SK-N-MC (cell line): ENCODE data around the gene SMOC1.
A peak's percentile ranks its signal among the peaks of the same experiment; 100 is the strongest.

Experiments
- DNase-seq: peaks from one replicate; pipeline ENCODE4 v3.0.0-alpha.2; 2011; ENCODE audit warnings: low read depth, low spot score
- H3K27ac ChIP-seq: fragments of 200-600 bp; sonication (generic); 2 replicates; pipeline ENCODE4 v1.5.1; 2016; ENCODE audit warnings: mixed run types
- H3K36me3 ChIP-seq: fragments of 200-600 bp; sonication (generic); 2 replicates; pipeline ENCODE4 v1.6.1; 2017; ENCODE audit warnings: antibody characterized with exemption, low read length, mixed read lengths; ENCODE audit not compliant: insufficient read depth
- H3K4me3 ChIP-seq: fragments of 200-600 bp; sonication (generic); 2 replicates; pipeline ENCODE4 v1.5.1; 2016
- H3K9ac ChIP-seq: fragments of 200-600 bp; sonication (generic); 2 replicates; pipeline ENCODE4 v1.8.0; 2017; ENCODE audit warnings: mixed run types, mixed read lengths; ENCODE audit not compliant: insufficient read length
- H3K9me3 ChIP-seq: fragments of 200-600 bp; sonication (generic); 2 replicates; pipeline ENCODE4 v1.6.1; 2017; ENCODE audit warnings: low read depth, mild to moderate bottlenecking, antibody characterized with exemption, low read length, moderate library complexity, mixed read lengths
- EZH2 ChIP-seq: fragments of 200-600 bp; sonication (generic); IDR thresholded peaks from one replicate; pipeline ENCODE4 v1.6.1; 2017; ENCODE audit warnings: antibody characterized with exemption
- FOXP2 ChIP-seq: optimal IDR thresholded peaks from 2 replicates; pipeline ENCODE3; 2011; ENCODE audit warnings: mild to moderate bottlenecking, moderate library complexity; ENCODE audit not compliant: insufficient read depth; ENCODE audit errors: extremely low read length, control extremely low read depth
- POLR2AphosphoS5 ChIP-seq: IDR thresholded peaks from 2 replicates; pipeline ENCODE4 v1.6.1; 2012; ENCODE audit warnings: mild to moderate bottlenecking, low read depth, low read length, borderline replicate concordance

The SMOC1 gene, protein sequence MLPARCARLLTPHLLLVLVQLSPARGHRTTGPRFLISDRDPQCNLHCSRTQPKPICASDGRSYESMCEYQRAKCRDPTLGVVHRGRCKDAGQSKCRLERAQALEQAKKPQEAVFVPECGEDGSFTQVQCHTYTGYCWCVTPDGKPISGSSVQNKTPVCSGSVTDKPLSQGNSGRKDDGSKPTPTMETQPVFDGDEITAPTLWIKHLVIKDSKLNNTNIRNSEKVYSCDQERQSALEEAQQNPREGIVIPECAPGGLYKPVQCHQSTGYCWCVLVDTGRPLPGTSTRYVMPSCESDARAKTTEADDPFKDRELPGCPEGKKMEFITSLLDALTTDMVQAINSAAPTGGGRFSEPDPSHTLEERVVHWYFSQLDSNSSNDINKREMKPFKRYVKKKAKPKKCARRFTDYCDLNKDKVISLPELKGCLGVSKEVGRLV

DNA sequence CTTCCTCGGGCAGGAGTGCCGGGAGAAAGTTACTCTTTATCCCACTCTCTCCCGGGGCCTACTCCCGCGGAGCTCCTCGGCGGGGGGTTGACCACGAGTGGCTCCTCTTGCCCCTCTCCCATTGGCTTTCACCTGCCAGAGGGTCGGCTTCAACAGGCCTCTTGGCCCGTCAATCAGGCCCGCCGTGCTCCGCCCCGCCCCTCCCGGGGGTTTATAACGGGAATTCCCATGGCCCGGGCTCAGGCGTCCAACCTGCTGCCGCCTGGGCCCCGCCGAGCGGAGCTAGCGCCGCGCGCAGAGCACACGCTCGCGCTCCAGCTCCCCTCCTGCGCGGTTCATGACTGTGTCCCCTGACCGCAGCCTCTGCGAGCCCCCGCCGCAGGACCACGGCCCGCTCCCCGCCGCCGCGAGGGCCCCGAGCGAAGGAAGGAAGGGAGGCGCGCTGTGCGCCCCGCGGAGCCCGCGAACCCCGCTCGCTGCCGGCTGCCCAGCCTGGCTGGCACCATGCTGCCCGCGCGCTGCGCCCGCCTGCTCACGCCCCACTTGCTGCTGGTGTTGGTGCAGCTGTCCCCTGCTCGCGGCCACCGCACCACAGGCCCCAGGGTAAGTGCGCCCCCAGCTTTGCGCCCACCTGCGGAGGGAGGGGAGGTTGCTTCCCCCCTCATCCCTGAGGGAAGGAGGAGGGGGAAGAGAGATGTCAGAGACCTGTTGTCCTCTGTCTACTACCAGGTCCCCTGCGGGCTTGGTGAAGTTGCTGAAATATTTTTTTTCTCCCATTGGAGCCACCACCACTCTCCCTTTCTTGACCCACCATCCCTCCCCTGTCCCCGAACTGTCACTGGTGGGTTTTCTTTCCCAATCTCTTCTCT is at the start of gene SMOC1:
TSS of gene SMOC1 (plus strand) at position 242 of the 869 bp plus-strand sequence. CDS start at position 505, 263 bp downstream.
- peak within 1 kb of the TSS; percentile 47 for H3K4me3 ChIP-seq
- DNase-seq = no peak

DNA sequence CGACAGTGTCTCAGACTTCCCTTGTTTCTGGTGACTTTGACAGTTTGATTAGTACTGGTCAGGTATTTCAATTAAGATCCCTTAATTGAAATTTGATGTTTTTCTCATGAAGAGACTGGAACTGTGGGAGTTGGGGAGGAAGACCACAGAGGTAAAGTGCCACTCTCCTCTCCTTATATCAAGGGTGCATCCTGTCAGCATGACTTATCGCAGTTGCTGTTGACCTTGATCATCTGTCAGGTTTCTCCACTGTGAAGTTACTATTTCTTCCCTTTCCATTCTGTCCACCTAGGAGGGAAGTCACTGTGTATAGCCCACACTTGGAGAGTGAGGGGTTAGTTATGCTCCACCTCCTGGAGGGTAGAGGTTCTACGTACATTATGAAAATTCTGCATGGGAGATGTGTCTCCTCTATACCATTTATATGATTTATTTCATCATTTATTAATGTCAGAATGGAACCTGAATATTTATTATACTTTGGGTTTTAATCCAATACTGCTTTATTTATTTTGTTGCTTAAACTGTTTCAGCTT is 40.3 kb upstream of the SMOC1 start:
- TF ChIP-seq EZH2 (no peak), POLR2AphosphoS5 (no peak), FOXP2 (no peak)
- H3K36me3 ChIP-seq = no peaks in the 10 kb centered on the region
- DNase-seq = no peak
- no peak overlapping the region for H3K27ac ChIP-seq
- no peaks in the 10 kb centered on the region for H3K9me3 ChIP-seq
- no peak overlapping the region for H3K9ac ChIP-seq
- H3K4me3 ChIP-seq = no peak overlapping the region

More for the DNA sequence above, at the start of gene SMOC1:
- no peak within 1 kb of the TSS for H3K9ac ChIP-seq
- no peaks in the 10 kb centered on the region for H3K36me3 ChIP-seq
- H3K27ac ChIP-seq = no peak within 1 kb of the TSS
- TF ChIP-seq POLR2AphosphoS5 (no peak), EZH2 (no peak), FOXP2 (no peak)
- H3K9me3 ChIP-seq = no peaks in the 10 kb centered on the region

DNA sequence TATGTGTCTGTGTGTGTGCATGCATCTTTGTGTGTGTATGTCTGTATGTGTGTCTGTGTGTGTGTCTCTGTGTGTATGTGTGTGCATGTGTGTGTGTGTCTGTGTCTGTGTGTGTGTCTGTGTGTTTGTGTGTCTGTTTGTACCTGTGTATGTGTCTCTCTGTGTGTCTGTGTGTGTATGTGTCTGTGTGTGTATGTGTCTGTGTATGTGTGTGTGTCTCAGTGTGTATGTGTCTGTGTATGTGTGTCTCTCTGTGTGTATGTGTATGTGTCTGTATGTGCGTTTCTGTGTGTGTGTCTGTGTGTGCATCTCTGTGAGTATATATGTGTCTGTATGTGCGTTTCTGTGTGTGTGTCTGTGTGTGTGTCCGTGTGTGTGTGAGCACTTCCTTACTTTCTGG is 39.6 kb upstream of the SMOC1 start:
- Histone ChIP-seq H3K9me3 (no peaks in the 10 kb centered on the region), H3K9ac (no peak overlapping the region), H3K27ac (no peak overlapping the region), H3K4me3 (no peak overlapping the region), H3K36me3 (no peaks in the 10 kb centered on the region)
- TF ChIP-seq EZH2 = no peak
- no peak for TF ChIP-seq FOXP2
- TF ChIP-seq POLR2AphosphoS5 = no peak
- DNase-seq = no peak

DNA sequence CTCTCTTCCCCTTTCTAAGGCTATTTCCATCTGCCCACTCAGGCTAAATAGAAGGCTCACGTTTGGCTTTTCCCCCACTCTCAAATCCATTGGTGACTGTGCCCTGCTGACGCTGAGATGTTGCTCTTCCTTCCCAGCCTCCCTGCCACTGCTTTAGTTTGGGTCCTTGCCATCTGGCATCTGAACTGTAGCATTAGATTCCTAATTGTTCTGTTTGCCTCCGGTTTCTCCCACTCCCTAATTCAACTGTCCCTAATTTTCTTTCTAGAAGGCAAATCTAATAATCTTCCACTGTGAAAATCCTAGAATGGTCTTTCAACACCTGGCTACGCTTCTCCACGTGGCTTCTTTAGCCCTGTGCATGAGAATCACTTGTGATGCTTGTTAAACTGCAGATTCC is 37.6 kb upstream of the SMOC1 start:
- TF ChIP-seq FOXP2 (no peak), POLR2AphosphoS5 (no peak), EZH2 (no peak)
- H3K9ac ChIP-seq = no peak overlapping the region

DNA sequence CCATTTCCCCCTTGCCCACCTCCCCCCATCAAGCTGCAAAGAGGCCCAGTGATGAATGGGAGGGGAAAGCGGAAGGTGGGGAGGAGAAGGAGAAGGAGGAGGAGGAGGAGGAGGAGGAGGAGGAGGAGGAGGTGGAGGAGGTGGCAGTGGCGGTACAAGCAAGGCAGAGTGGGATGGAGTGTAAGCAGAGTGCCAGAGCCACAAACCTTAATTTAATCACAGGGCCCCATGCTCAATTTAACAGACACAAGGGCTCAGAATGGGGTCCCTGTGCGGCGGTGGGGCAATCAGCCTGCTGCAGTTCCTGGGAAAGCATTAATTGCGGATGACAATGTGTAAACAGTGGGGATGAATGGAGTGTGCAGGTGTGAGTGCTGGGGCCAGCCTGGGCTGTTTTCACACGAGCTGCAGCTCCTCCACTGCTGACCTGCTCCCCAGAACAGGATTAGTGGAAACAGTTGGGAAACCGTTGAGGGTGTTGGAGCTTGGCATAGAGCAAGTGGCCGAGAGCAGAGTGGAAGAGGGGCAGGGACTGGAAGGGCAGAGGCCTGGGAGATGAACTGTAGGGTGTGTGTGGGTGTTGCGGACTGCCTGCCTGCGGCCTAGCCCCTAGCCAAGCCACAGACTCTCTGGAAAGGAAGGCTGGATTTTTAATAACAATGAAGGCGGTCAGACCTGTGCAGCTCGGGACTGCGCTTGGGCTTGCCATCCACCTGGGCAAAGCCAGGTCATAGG is 36.4 kb upstream of the SMOC1 start:
- Histone ChIP-seq H3K27ac (no peak overlapping the region), H3K9me3 (no peaks in the 10 kb centered on the region), H3K9ac (no peak overlapping the region), H3K36me3 (no peaks in the 10 kb centered on the region), H3K4me3 (no peak overlapping the region)
- DNase-seq = no peak
- TF ChIP-seq POLR2AphosphoS5 (no peak), FOXP2 (no peak), EZH2 (no peak)

More for the DNA sequence above, 37.6 kb upstream of the SMOC1 start:
- Histone ChIP-seq H3K9me3 (no peaks in the 10 kb centered on the region), H3K4me3 (no peak overlapping the region), H3K27ac (no peak overlapping the region), H3K36me3 (no peaks in the 10 kb centered on the region)
- no peak for DNase-seq

DNA sequence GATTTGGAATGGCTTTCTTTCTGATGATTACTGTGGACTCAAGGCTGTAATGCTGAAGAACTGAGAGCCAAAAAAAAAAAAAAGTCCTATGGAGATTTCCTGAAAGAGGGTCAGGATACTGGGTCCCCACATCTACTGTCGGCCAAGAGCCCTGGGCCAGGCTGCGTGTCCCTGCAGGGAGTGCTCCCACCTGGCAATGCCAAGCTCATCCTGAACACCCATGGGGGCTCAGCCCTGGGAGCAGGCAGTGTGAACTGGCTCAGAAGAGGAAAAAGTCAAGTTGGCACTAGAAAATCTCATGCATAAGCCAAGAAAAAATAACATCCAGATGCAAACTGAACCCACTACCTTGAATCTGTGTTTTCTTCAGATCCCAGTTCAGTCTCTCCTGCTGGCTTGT is 35.0 kb upstream of the SMOC1 start:
- no peak for DNase-seq
- no peak overlapping the region for H3K27ac ChIP-seq
- no peaks in the 10 kb centered on the region for H3K9me3 ChIP-seq
- no peak for TF ChIP-seq EZH2
- no peak for TF ChIP-seq FOXP2
- TF ChIP-seq POLR2AphosphoS5 = no peak
- H3K4me3 ChIP-seq = no peak overlapping the region
- no peak overlapping the region for H3K9ac ChIP-seq
- no peaks in the 10 kb centered on the region for H3K36me3 ChIP-seq

DNA sequence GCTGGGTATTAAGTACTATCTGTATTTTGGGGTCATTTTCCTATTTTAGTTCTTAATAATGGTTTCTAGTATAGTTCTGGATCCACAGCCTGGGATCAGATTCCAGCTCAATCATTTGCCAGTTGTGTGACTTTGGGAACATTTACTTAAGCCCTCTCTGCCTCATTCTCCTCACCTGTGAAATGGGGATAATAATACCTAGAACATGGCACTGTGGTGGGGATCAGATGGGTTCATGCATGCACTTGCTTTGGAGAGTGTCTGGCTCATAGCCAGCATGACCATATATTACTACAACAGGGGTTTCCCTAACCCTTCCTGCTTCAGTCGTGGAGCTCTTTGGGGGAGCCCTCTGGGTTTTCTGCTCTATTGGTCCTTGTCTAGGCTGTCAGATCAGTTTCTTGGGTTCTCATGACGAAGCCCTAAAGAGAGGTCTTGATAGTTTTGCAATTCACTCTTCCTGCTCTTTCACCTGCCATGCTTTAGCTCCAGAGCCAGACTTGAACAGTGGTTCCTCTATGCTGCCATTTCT is 34.1 kb upstream of the SMOC1 start:
- Histone ChIP-seq H3K9me3 (no peaks in the 10 kb centered on the region), H3K9ac (no peak overlapping the region), H3K4me3 (no peak overlapping the region), H3K27ac (no peak overlapping the region), H3K36me3 (no peaks in the 10 kb centered on the region)
- TF ChIP-seq POLR2AphosphoS5 (no peak), FOXP2 (no peak), EZH2 (no peak)
- no peak for DNase-seq
